GM12878 (cell line): ENCODE data around the gene MMP14. TPM values are rescaled to one million over a fixed set of nuclear protein-coding genes. Genes with fewer than 3 reads are reported as not detected.

ENCODE experiments used
- ATAC-seq: fragments of 200-7000 bp; cut with Tn5 transposase; 3 replicates; pipeline ENCODE4 v1.9.1; 2020; ENCODE audit warnings: mild to moderate bottlenecking, moderate library complexity
- BruUV-seq: library from RNA; stranded (reverse); fragments of 400-500 nt; replicated peaks from 2 replicates; lab custom pipeline; 2021; lab: Mats Ljungman, UMichigan
- CTCF ChIA-PET: fragments of 300-600 bp; sonication (Branson Sonifier 250); formaldehyde crosslinking; extraction: SDS; loops from one replicate; lab custom pipeline; 2021; ENCODE audit warnings: inconsistent platforms; lab: Yijun Ruan, JAX
- POLR2A ChIA-PET: fragments of 350-600 bp; formaldehyde crosslinking; extraction: SDS; loops from one replicate; lab custom pipeline; 2021; ENCODE audit warnings: inconsistent platforms; lab: Charles Lee
- RAD21 ChIA-PET: fragments of 300-600 bp; sonication (Branson Sonifier 250); formaldehyde crosslinking; loops from one replicate; lab custom pipeline; 2023; ENCODE audit warnings: antibody characterized with exemption; ENCODE audit not compliant: unreplicated experiment; lab: Charles Lee
- SMC1A ChIA-PET: fragments of 300-600 bp; sonication (Branson Sonifier 250); formaldehyde crosslinking; loops from one replicate; lab custom pipeline; 2023; ENCODE audit not compliant: unreplicated experiment, uncharacterized antibody; lab: Charles Lee
- DNase-seq: peaks from one replicate; pipeline ENCODE4 v3.0.0-alpha.2; 2011; ENCODE audit warnings: low read depth, low spot score
- FAIRE-seq: peaks from 3 replicates; lab custom pipeline; 2011; peaks lifted over from hg19 to GRCh38; lab: Jason Lieb, UNC
- H2AFZ ChIP-seq: 2 replicates; pipeline ENCODE4 v1.6.0; 2011; ENCODE audit warnings: low read depth, low read length, control low read depth; ENCODE audit not compliant: control insufficient read depth
- H3K27ac ChIP-seq: 2 replicates; pipeline ENCODE4 v1.5.1; 2011; ENCODE audit warnings: control low read depth; ENCODE audit not compliant: control insufficient read depth, insufficient read depth
- H3K27me3 ChIP-seq, 2 experiments: replicated peaks in 1 of 2; 2 replicates each; pipeline versions ENCODE4 v1.6.0 to v1.6.1; 2011; ENCODE audit warnings: low read length in 1 of 2; ENCODE audit not compliant: control insufficient read depth in 2 of 2, insufficient read depth in 2 of 2
- H3K36me3 ChIP-seq, 2 experiments: 2 replicates each; pipeline ENCODE4 v1.5.1; 2011; ENCODE audit warnings: low read length in 1 of 2; ENCODE audit not compliant: control insufficient read depth in 2 of 2, insufficient read depth in 2 of 2
- H3K4me1 ChIP-seq: 2 replicates; pipeline ENCODE4 v1.6.1; 2011; ENCODE audit warnings: mild to moderate bottlenecking, low read length, moderate library complexity, mixed read lengths; ENCODE audit not compliant: control insufficient read depth, insufficient read depth
- H3K4me2 ChIP-seq: 2 replicates; pipeline ENCODE4 v1.6.0; 2011; ENCODE audit warnings: control low read depth; ENCODE audit not compliant: control insufficient read depth, insufficient read depth
- H3K4me3 ChIP-seq: fragments of 200-600 bp; sonication (generic); 2 replicates; pipeline ENCODE4 v1.5.1; 2016
- H3K79me2 ChIP-seq: 2 replicates; pipeline ENCODE4 v1.6.0; 2011; ENCODE audit warnings: low read length; ENCODE audit not compliant: control insufficient read depth, insufficient read depth
- H3K9ac ChIP-seq: 2 replicates; pipeline ENCODE4 v1.8.0; 2011; ENCODE audit warnings: low read length, control low read depth, mixed read lengths; ENCODE audit not compliant: control insufficient read depth, insufficient read depth
- H3K9me3 ChIP-seq: replicated peaks from 3 replicates; pipeline ENCODE4 v1.5.1; 2011; ENCODE audit warnings: mild to moderate bottlenecking, low read length; ENCODE audit not compliant: control insufficient read depth, insufficient read depth
- H4K20me1 ChIP-seq: 2 replicates; pipeline ENCODE4 v1.6.0; 2011; ENCODE audit not compliant: control insufficient read depth, insufficient read depth
- EZH2 ChIP-seq: IDR thresholded peaks from 2 replicates; pipeline ENCODE4 v1.6.1; 2012; ENCODE audit warnings: low read depth, mild to moderate bottlenecking, control low read depth, inconsistent platforms, low read length, borderline replicate concordance; ENCODE audit not compliant: control insufficient read depth
- MEF2A ChIP-seq: IDR thresholded peaks from 2 replicates; pipeline ENCODE4 v1.6.1; 2011; ENCODE audit warnings: low read depth, mild to moderate bottlenecking, low read length, moderate library complexity; ENCODE audit not compliant: insufficient read depth
- MEF2B ChIP-seq: fragments of 450-650 bp; IDR thresholded peaks from 2 replicates; pipeline ENCODE4 v1.6.1; 2018; ENCODE audit warnings: mild to moderate bottlenecking, moderate library complexity; ENCODE audit not compliant: partially characterized antibody, poor library complexity, severe bottlenecking
- MLLT1 ChIP-seq: fragments of 450-650 bp; IDR thresholded peaks from 2 replicates; pipeline ENCODE4 v1.6.1; 2016; ENCODE audit warnings: mild to moderate bottlenecking
- WGBS: methylation state at CpG from one replicate; pipeline ENCODE4 v1.1.6; 2016; ENCODE audit warnings: low lambda C conversion rate; ENCODE audit not compliant: insufficient replicate concordance, insufficient coverage; ENCODE audit errors: missing lambda C conversion rate; 5-methylcytosine and 5-hydroxymethylcytosine counted together
- in situ Hi-C: fragments of 300-500 bp; cut with MboI; formaldehyde crosslinking; loops from 9 replicates; pipeline ENCODE4 v1.14.3; 2018; ENCODE audit warnings: mixed read lengths
- intact Hi-C: fragments of 100-400 bp; cut with micrococcal nuclease; formaldehyde crosslinking; loops from one replicate; pipeline ENCODE4 v1.14.2; 2022; ENCODE audit not compliant: unreplicated experiment
- polyA plus RNA-seq, 11 experiments: library from polyadenylated mRNA; depleted of rRNA in 4 of 11; unstranded in 6 of 11; stranded (reverse) in 5 of 11; fragments of >200 nt; fragmentation: Nextera tagmentation in 4 of 11; fragmentation: Illumina TruSeq in 1 of 11; extraction: Ambion mirVana in 4 of 11; extraction: Trizol in 1 of 11; gene quantifications; 1 replicate in 1 of 11; 2 replicates in 10 of 11; pipeline versions ENCODE4 v1.2.1 to v1.2.3, GENCODE V29; 2011 to 2016; ENCODE audit warnings: inconsistent platforms in 2 of 11, missing spikeins in 2 of 11, low read depth in 1 of 11
- total RNA-seq, 4 experiments: library from RNA; depleted of rRNA in 3 of 4; stranded (reverse); fragments of >200 nt in 3 of 4; fragmentation: Illumina TruSeq in 1 of 4; extraction: Trizol in 1 of 4; gene quantifications; 2 replicates each; pipeline versions ENCODE4 v1.2.1 to v1.2.3, GENCODE V29; 2013 to 2021

Gene MMP14
- total and polyA plus RNA-seq, 10 of the 15 experiments (the other 5 are each of a cell fraction or from before 2014, with no cell fraction given): 0.31 to 1.9 (median 0.70) TPM; not detected in 2

DNA sequence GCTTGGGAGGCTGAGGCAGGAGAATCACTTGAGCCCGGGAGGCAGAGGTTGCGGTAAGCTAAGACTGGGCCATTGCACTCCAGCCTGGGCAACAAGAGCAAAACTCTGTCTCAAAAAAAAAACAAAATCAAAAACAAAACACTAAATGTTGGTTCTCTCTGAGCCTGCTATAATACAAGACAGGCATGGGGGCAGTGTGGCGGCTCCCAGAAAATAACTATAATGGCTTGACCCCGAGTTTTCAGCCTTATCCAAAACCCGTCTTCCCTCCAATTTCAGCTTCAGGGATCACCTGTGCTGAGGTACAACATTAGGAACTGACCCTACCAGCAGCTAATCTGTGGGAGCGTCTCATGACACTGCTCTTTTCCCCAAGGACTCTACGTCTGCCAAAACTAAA is 22.0 kb upstream of the MMP14 start:
- intact Hi-C loops: no loop called here
- FAIRE-seq (no peak), ATAC-seq (no peak), DNase-seq (no peak)
- ChIA-PET RAD21 (interaction anchor here (1.0 to 14.2 kb wide), 6 partner anchors 9 to 322 kb away, joined by 3 to 219 read pairs (median 4); partner anchors contain the start of gene OXA1L), SMC1A (interaction anchor here (1.1 to 16.0 kb wide), 10 partner anchors 9 to 247 kb away, joined by 3 to 395 read pairs (median 6); partner anchors contain the start of gene DAD1), CTCF (interaction anchor here (0.5 to 15.1 kb wide), 12 partner anchors 8 to 244 kb away, joined by 3 to 324 read pairs (median 6); no protein-coding TSS in a partner anchor), POLR2A (interaction anchor here (0.8 to 17.5 kb wide), 8 partner anchors 9 to 72 kb away, joined by 3 to 245 read pairs (median 6); no protein-coding TSS in a partner anchor)
- H4K20me1 ChIP-seq: no peaks in the 10 kb centered on the region
- no peak for TF ChIP-seq EZH2
- TF ChIP-seq MEF2A: no peak
- TF ChIP-seq MLLT1: peak; percentile 40; the same call in 1 of the 2 replicates
- peak; percentile 21 for TF ChIP-seq MEF2B
- H3K36me3 ChIP-seq: no peaks in the 10 kb centered on the region
- peak overlapping the region; percentile 75 for H3K27ac ChIP-seq
- peaks cover 42% of the 10 kb centered on the region for H3K79me2 ChIP-seq
- H3K4me1 ChIP-seq: peaks cover 25% of the 10 kb centered on the region
- peak overlapping the region; percentile 70 for H3K9ac ChIP-seq
- in situ Hi-C loops: no loop called here
- peak overlapping the region; percentile 66 for H3K4me3 ChIP-seq
- H3K4me2 ChIP-seq: peak overlapping the region; percentile 70
- no peak overlapping the region for H2AFZ ChIP-seq
- no TSS peak for BruUV-seq
- 60% methylated on average over 7 of the region's 7 CpGs for WGBS
- H3K9me3 ChIP-seq: no peaks in the 10 kb centered on the region
- H3K27me3 ChIP-seq: no peaks in the 10 kb centered on the region
